Tongue (tissue), 2 donors: Measurements from ENCODE around the gene FMO3. TPM values are rescaled to one million over a fixed set of nuclear protein-coding genes. Genes with fewer than 3 reads are reported as not detected.

Experiments used
- DNase-seq: peaks from one replicate; pipeline ENCODE4 v3.0.0-alpha.2; 2015
- total RNA-seq: library from RNA; depleted of rRNA; stranded (reverse); fragments of >200 nt; gene quantifications from one replicate; pipeline ENCODE4 v1.2.3, GENCODE V29; 2014

Gene FMO3
- total RNA-seq = not detected

GRCh38 chr1:171090604-171091003 lies at the start of gene FMO3:
FMO3 (plus strand) TSS chr1:171090905; CDS start chr1:171092659, 1,754 bp downstream.
- DNase-seq = no peak

- no peak for DNase-seq
Measured at GRCh38 chr1:171048014-171048413, 42.7 kb upstream of the FMO3 start.

GRCh38 chr1:171052977-171053376 lies 37.7 kb upstream of the FMO3 start:
- no peak for DNase-seq

- no peak for DNase-seq
Measured at GRCh38 chr1:171055966-171056643, 34.6 kb upstream of the FMO3 start.

- no peak for DNase-seq
Measured at GRCh38 chr1:171061425-171062143, 29.1 kb upstream of the FMO3 start.

- DNase-seq = no peak
Measured at GRCh38 chr1:171062902-171063301, 27.8 kb upstream of the FMO3 start.

DNA sequence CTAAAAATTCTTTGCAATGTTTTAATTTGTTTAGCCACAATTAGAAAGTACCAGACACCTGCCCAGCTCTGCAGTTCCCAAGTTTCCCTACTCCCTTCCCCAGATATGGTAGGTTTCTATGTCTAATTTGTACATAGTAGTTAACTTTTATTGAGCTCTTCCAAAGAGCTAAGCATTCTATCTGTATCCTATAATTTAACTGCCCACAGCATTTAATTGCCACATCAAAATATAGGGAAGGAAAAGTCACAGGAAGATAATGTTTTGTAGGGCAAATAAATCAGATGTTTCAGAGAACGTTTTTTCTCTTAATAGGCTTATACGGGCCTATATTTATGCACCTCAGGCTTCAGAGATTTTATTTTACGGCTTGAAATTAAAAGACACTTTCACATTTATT lies 15.7 kb upstream of the FMO3 start:
- DNase-seq = no peak

DNA sequence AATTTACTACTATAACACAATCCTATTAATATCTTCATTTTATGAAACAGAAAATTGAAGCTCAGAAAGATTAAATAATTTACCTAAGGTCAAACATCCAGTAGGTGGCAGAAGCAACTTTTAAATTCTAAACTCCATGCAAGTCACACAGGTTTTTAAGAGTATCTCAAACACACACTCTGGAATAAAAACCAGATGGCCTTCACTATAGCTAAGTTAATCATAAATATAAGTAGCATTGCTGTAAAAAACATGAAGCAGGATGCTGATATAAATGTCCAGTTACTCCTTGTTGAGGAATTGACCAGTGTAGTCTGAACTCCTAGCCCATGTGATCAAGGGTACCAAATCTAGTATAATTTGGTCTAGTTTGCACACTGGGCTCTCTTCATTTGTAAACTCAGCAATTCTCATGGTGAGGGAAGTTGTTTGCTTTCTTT lies 9.4 kb upstream of the FMO3 start:
- DNase-seq = peak; percentile 70

- peak; percentile 26 for DNase-seq
Measured at GRCh38 chr1:171081763-171082201, 8.9 kb upstream of the FMO3 start.

GRCh38 chr1:171082606-171083005 lies 8.1 kb upstream of the FMO3 start:
- DNase-seq = no peak

GRCh38 chr1:171083222-171083621 lies 7.5 kb upstream of the FMO3 start:
- no peak for DNase-seq

GRCh38 chr1:171084091-171084490 lies 6.6 kb upstream of the FMO3 start:
- DNase-seq = no peak

GRCh38 chr1:171084870-171085269 lies 5.8 kb upstream of the FMO3 start:
- DNase-seq = no peak

- no peak for DNase-seq
Measured at GRCh38 chr1:171087896-171088295, 2.8 kb upstream of the FMO3 start.

DNA sequence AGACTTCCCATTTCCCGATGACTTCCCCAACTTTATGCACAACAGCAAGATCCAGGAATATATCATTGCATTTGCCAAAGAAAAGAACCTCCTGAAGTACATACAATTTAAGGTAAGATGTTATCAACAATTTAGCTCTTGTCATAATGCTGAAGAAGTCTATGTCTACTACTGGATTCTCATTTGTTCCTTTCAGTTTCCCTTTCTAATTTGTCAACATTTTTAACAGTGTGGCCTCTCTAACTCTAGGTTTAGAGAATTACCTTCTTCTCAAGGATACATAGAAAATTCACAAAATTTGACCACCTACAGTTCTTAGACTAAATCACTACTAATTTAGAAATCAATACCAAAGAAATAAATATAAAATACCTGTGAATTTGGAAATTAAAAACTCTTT lies 13.2 kb downstream of the FMO3 start:
- DNase-seq = no peak

GRCh38 chr1:171107262-171107940 lies 16.7 kb downstream of the FMO3 start:
- DNase-seq = no peak

- DNase-seq = no peak
Measured at GRCh38 chr1:171107969-171108368, 17.3 kb downstream of the FMO3 start.

- DNase-seq = no peak
Measured at GRCh38 chr1:171109966-171110365, 19.3 kb downstream of the FMO3 start.

GRCh38 chr1:171110621-171111326 lies 20.1 kb downstream of the FMO3 start:
- peak; percentile 62 for DNase-seq

DNA sequence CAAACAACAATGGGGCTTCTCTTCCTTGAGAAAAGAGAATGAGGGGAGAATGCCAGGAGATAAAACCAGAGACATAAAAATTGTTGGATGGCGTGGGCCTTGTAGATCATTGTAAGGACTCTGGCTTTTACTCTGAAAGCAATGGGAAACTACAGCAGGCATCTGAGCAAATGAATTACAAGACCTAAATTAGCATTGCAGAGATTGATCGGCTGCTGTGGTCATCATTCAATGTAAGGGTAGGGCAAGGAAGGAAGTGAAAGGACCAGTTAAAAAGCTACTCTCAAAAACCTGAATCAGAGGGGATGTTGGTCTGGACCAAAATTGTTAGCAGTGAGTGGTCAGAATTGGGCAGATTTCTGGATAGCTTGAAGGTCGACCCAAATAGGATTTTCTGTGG lies 21.4 kb downstream of the FMO3 start:
- DNase-seq = no peak

DNA sequence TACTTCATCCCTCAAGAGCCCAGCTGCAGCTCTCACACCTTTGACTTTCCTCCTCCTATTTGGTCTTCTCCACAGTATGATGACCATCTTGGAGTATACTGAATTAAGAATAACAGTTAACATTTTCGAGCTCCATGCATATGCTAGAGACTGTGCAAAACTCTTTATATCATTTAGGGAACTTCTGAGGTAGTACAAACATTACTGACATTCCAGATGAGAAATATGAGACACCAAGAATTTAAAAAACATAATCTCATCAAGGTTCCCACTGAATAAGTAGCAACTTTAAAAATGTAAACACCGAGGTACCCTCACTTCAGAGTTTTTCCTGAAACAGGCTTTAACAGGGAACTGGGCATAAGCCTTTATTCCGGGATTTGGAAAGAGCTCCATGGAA lies 22.7 kb downstream of the FMO3 start:
- DNase-seq = no peak

DNA sequence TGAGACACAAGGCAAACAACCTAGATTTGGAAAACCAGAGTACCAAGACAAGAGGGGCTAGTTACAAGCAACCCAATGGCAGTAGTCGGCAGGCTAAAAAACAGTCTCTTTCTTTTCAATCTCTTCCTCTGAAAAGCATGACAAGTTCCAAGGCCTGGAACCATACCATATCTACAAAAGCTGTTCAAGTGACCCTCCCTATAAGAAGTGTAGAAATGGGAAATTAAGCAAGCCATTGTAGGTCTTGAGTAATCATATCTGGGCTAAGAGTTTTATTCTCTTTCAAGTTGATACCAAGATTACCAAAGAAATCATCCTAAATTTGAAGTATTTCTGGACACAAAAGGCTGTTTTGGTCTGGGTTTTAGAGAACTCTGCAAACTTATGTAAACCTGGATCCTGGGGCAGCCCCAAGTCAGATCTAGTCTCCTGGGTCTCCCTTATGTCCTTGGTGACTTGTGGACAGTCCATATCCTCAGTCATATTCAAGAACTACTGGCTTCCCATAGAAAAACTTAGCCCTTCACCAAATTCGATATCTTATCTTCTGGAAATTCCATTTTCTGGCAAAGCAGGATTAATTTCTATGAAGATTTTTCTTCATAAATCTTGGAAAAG lies 24.7 kb downstream of the FMO3 start:
- DNase-seq = no peak
